HepG2 (cell line): ENCODE data around the gene KLF5. TPM values are rescaled to one million over a fixed set of nuclear protein-coding genes. Genes with fewer than 3 reads are reported as not detected.

Experiments
- ARNT ChIP-seq: fragments of 450-650 bp; IDR thresholded peaks from 2 replicates; pipeline ENCODE4 v1.6.1; 2017
- ARNTL ChIP-seq: sonication (generic); formaldehyde crosslinking; IDR thresholded peaks from 2 replicates; pipeline ENCODE4 v1.4.0; 2020; ENCODE audit warnings: mild to moderate bottlenecking, missing genetic modification reagents
- DNMT3B ChIP-seq: conservative IDR thresholded peaks from 2 replicates; pipeline ENCODE4 v1.6.1; 2016; ENCODE audit warnings: missing biosample characterization, control low read depth
- HNRNPK ChIP-seq: fragments of 200-400 bp; formaldehyde crosslinking; IDR thresholded peaks from 2 replicates; pipeline ENCODE4 v1.6.1; 2018; ENCODE audit warnings: low read length, low read depth, moderate library complexity, mild to moderate bottlenecking; ENCODE audit not compliant: poor library complexity, severe bottlenecking
- HNRNPL ChIP-seq: fragments of 200-400 bp; formaldehyde crosslinking; IDR thresholded peaks from 2 replicates; pipeline ENCODE4 v1.6.1; 2017; ENCODE audit warnings: mild to moderate bottlenecking, low read depth, low read length
- IKZF1 ChIP-seq: fragments of 450-650 bp; IDR thresholded peaks from 2 replicates; pipeline ENCODE4 v1.7.1; 2016
- IRX3 ChIP-seq: sonication (generic); formaldehyde crosslinking; IDR thresholded peaks from 2 replicates; pipeline ENCODE4 v1.8.1; 2023; ENCODE audit warnings: mild to moderate bottlenecking, low read depth, missing genetic modification reagents, borderline replicate concordance
- ISL2 ChIP-seq: sonication (generic); formaldehyde crosslinking; IDR thresholded peaks from 2 replicates; pipeline ENCODE4 v1.5.0; 2020; ENCODE audit warnings: missing genetic modification reagents
- KMT2B ChIP-seq: IDR thresholded peaks from 2 replicates; pipeline ENCODE4 v1.6.1; 2016; ENCODE audit warnings: missing genetic modification reagents, missing compliant biosample characterization
- MAF1 ChIP-seq: sonication (generic); formaldehyde crosslinking; IDR thresholded peaks from 2 replicates; pipeline ENCODE4 v1.5.0; 2020; ENCODE audit warnings: missing genetic modification reagents, borderline replicate concordance
- NKX3-1 ChIP-seq: sonication (generic); formaldehyde crosslinking; IDR thresholded peaks from 2 replicates; pipeline ENCODE4 v1.5.0; 2020; ENCODE audit warnings: missing genetic modification reagents
- RCOR2 ChIP-seq: IDR thresholded peaks from 2 replicates; pipeline ENCODE4 v1.6.1; 2016; ENCODE audit warnings: missing biosample characterization, missing genetic modification reagents
- ZBTB38 ChIP-seq: sonication (generic); formaldehyde crosslinking; IDR thresholded peaks from 2 replicates; pipeline ENCODE4 v1.5.1; 2020; ENCODE audit warnings: mild to moderate bottlenecking, missing genetic modification reagents
- ZFY ChIP-seq: sonication (generic); formaldehyde crosslinking; IDR thresholded peaks from 2 replicates; pipeline ENCODE4 v1.4.0; 2020; ENCODE audit warnings: missing genetic modification reagents
- ZNF282 ChIP-seq: fragments of 450-650 bp; IDR thresholded peaks from 2 replicates; pipeline ENCODE4 v1.6.1; 2018; ENCODE audit not compliant: partially characterized antibody
- polyA plus RNA-seq, 8 experiments: library from polyadenylated mRNA; depleted of rRNA in 3 of 8; stranded (reverse) in 7 of 8; unstranded in 1 of 8; fragments of >200 nt; fragmentation: Illumina TruSeq in 4 of 8; extraction: Trizol in 4 of 8; gene quantifications; 2 replicates each; pipeline versions ENCODE4 v1.2.1 to v1.2.3, GENCODE V29; 2011 to 2016; ENCODE audit warnings: low read depth in 4 of 8, missing spikeins in 1 of 8, mixed read lengths in 1 of 8; ENCODE audit not compliant: insufficient read depth in 1 of 8
- total RNA-seq, 5 experiments: library from RNA; depleted of rRNA; stranded (reverse); fragments of >200 nt; fragmentation: Illumina TruSeq; extraction: Trizol; gene quantifications; 2 replicates each; pipeline ENCODE4 v1.2.3, GENCODE V29; 2016; ENCODE audit warnings: low read depth in 1 of 5
- TF ChIP-seq, protein P1 (sequence below): sonication (generic); formaldehyde crosslinking; IDR thresholded peaks from 2 replicates; pipeline ENCODE4 v1.4.0; 2020; ENCODE audit warnings: missing genetic modification reagents
- TF ChIP-seq, protein P2 (sequence below): sonication (generic); formaldehyde crosslinking; IDR thresholded peaks from 2 replicates; pipeline ENCODE4 v1.5.0; 2020; ENCODE audit warnings: missing genetic modification reagents
- TF ChIP-seq, protein P3 (sequence below): sonication (generic); formaldehyde crosslinking; conservative IDR thresholded peaks from 2 replicates; pipeline ENCODE4 v1.4.0; 2020; ENCODE audit warnings: missing genetic modification reagents
- TF ChIP-seq, protein P4 (sequence below): IDR thresholded peaks from 2 replicates; pipeline ENCODE4 v1.6.1; 2012; ENCODE audit warnings: low read length, improper control_type of control experiment
- TF ChIP-seq, protein P5 (sequence below): sonication (generic); formaldehyde crosslinking; IDR thresholded peaks from 2 replicates; pipeline ENCODE4 v1.5.0; 2020; ENCODE audit warnings: missing genetic modification reagents
- TF ChIP-seq, protein P6 (sequence below): sonication (generic); formaldehyde crosslinking; IDR thresholded peaks from 2 replicates; pipeline ENCODE4 v1.4.0; 2020; ENCODE audit warnings: mild to moderate bottlenecking, missing genetic modification reagents

Gene KLF5
- total and polyA plus RNA-seq, 2 of the 13 experiments (the other 11 are each of a cell fraction or from before 2014, with no cell fraction given), result 1.7 to 9.2 TPM

DNA sequence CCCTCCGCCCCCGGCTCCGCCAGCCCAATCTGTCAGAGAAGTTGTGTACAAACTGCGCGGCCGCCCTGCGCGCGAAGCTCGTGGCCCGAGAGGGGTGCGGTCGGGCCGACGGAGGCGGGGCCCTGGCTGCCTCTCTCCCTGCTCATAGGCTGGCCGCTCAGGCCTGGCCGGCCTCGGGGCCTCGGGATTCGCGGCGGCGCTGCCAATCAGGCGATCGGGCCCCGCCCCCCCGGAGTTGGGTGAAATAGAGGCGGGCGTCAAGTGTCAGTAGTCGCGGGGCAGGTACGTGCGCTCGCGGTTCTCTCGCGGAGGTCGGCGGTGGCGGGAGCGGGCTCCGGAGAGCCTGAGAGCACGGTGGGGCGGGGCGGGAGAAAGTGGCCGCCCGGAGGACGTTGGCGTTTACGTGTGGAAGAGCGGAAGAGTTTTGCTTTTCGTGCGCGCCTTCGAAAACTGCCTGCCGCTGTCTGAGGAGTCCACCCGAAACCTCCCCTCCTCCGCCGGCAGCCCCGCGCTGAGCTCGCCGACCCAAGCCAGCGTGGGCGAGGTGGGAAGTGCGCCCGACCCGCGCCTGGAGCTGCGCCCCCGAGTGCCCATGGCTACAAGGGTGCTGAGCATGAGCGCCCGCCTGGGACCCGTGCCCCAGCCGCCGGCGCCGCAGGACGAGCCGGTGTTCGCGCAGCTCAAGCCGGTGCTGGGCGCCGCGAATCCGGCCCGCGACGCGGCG is at the start of gene KLF5 (continued):
- TF ChIP-seq, protein P1, sequence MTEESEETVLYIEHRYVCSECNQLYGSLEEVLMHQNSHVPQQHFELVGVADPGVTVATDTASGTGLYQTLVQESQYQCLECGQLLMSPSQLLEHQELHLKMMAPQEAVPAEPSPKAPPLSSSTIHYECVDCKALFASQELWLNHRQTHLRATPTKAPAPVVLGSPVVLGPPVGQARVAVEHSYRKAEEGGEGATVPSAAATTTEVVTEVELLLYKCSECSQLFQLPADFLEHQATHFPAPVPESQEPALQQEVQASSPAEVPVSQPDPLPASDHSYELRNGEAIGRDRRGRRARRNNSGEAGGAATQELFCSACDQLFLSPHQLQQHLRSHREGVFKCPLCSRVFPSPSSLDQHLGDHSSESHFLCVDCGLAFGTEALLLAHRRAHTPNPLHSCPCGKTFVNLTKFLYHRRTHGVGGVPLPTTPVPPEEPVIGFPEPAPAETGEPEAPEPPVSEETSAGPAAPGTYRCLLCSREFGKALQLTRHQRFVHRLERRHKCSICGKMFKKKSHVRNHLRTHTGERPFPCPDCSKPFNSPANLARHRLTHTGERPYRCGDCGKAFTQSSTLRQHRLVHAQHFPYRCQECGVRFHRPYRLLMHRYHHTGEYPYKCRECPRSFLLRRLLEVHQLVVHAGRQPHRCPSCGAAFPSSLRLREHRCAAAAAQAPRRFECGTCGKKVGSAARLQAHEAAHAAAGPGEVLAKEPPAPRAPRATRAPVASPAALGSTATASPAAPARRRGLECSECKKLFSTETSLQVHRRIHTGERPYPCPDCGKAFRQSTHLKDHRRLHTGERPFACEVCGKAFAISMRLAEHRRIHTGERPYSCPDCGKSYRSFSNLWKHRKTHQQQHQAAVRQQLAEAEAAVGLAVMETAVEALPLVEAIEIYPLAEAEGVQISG (CRISPR knock-in tag), result peak; percentile 41; the same call in 1 of the 2 replicates
- peak; percentile 59; the same call in 1 of the 2 replicates for TF ChIP-seq IRX3 (CRISPR knock-in tag)
- peak; percentile 61; the same call in 1 of the 2 replicates for TF ChIP-seq KMT2B (CRISPR knock-in tag)
- peak; percentile 61 for TF ChIP-seq ZBTB38 (CRISPR knock-in tag)
- TF ChIP-seq HNRNPL, result no peak
- no peak for TF ChIP-seq IKZF1
- no peak for TF ChIP-seq ARNTL (CRISPR knock-in tag)
- TF ChIP-seq RCOR2 (CRISPR knock-in tag), result 0 out of 2 replicates have a peak, but pooled peaks have one; percentile 10
- TF ChIP-seq ZNF282, result no peak
- TF ChIP-seq DNMT3B, result no peak
- TF ChIP-seq, protein P2, sequence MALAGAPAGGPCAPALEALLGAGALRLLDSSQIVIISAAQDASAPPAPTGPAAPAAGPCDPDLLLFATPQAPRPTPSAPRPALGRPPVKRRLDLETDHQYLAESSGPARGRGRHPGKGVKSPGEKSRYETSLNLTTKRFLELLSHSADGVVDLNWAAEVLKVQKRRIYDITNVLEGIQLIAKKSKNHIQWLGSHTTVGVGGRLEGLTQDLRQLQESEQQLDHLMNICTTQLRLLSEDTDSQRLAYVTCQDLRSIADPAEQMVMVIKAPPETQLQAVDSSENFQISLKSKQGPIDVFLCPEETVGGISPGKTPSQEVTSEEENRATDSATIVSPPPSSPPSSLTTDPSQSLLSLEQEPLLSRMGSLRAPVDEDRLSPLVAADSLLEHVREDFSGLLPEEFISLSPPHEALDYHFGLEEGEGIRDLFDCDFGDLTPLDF (CRISPR knock-in tag), result peak; percentile 69
- TF ChIP-seq, protein P3, sequence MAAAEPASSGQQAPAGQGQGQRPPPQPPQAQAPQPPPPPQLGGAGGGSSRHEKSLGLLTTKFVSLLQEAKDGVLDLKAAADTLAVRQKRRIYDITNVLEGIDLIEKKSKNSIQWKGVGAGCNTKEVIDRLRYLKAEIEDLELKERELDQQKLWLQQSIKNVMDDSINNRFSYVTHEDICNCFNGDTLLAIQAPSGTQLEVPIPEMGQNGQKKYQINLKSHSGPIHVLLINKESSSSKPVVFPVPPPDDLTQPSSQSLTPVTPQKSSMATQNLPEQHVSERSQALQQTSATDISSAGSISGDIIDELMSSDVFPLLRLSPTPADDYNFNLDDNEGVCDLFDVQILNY (CRISPR knock-in tag), result no peak
- TF ChIP-seq, protein P4, sequence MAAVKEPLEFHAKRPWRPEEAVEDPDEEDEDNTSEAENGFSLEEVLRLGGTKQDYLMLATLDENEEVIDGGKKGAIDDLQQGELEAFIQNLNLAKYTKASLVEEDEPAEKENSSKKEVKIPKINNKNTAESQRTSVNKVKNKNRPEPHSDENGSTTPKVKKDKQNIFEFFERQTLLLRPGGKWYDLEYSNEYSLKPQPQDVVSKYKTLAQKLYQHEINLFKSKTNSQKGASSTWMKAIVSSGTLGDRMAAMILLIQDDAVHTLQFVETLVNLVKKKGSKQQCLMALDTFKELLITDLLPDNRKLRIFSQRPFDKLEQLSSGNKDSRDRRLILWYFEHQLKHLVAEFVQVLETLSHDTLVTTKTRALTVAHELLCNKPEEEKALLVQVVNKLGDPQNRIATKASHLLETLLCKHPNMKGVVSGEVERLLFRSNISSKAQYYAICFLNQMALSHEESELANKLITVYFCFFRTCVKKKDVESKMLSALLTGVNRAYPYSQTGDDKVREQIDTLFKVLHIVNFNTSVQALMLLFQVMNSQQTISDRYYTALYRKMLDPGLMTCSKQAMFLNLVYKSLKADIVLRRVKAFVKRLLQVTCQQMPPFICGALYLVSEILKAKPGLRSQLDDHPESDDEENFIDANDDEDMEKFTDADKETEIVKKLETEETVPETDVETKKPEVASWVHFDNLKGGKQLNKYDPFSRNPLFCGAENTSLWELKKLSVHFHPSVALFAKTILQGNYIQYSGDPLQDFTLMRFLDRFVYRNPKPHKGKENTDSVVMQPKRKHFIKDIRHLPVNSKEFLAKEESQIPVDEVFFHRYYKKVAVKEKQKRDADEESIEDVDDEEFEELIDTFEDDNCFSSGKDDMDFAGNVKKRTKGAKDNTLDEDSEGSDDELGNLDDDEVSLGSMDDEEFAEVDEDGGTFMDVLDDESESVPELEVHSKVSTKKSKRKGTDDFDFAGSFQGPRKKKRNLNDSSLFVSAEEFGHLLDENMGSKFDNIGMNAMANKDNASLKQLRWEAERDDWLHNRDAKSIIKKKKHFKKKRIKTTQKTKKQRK, result no peak
- TF ChIP-seq, protein P5, sequence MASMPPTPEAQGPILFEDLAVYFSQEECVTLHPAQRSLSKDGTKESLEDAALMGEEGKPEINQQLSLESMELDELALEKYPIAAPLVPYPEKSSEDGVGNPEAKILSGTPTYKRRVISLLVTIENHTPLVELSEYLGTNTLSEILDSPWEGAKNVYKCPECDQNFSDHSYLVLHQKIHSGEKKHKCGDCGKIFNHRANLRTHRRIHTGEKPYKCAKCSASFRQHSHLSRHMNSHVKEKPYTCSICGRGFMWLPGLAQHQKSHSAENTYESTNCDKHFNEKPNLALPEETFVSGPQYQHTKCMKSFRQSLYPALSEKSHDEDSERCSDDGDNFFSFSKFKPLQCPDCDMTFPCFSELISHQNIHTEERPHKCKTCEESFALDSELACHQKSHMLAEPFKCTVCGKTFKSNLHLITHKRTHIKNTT, result no peak
- TF ChIP-seq ARNT, result no peak
- TF ChIP-seq HNRNPK, result peak; percentile 41
- 0 out of 2 replicates have a peak, but pooled peaks have one; percentile 22 for TF ChIP-seq NKX3-1 (CRISPR knock-in tag)
- peak; percentile 26; the same call in 1 of the 2 replicates for TF ChIP-seq ZFY (CRISPR knock-in tag)
- no peak for TF ChIP-seq ISL2 (CRISPR knock-in tag)
- TF ChIP-seq MAF1, result peak; percentile 80; the same call in 1 of the 2 replicates
- TF ChIP-seq, protein P6, sequence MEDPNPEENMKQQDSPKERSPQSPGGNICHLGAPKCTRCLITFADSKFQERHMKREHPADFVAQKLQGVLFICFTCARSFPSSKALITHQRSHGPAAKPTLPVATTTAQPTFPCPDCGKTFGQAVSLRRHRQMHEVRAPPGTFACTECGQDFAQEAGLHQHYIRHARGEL, result no peak
